Kidney (tissue), 14 donors: Measurements from ENCODE around the gene SYT15. TPM values are rescaled to one million over a fixed set of nuclear protein-coding genes. Genes with fewer than 3 reads are reported as not detected.

Source experiments
- DNase-seq, 5 donors: peaks; one replicate each; pipeline ENCODE4 v3.0.0-alpha.2; 2013 to 2020
- FAIRE-seq: peaks from 2 replicates; lab custom pipeline; 2012; peaks lifted over from hg19 to GRCh38; lab: Jason Lieb, UNC
- H3K27ac ChIP-seq, 2 donors: one replicate each; pipeline ENCODE4 v1.7.0; 2013; ENCODE audit warnings: low read depth in 2 of 2, low read length in 2 of 2, inconsistent platforms in 1 of 2
- H3K27me3 ChIP-seq: one replicate; pipeline ENCODE4 v1.7.1; 2013; ENCODE audit warnings: low read length, inconsistent platforms; ENCODE audit not compliant: control insufficient read depth, insufficient read depth
- H3K36me3 ChIP-seq, 3 donors: one replicate each; pipeline versions ENCODE4 v1.7.0 to v1.7.1; 2013; ENCODE audit warnings: low read length in 3 of 3, control low read depth in 1 of 3, inconsistent platforms in 1 of 3; ENCODE audit not compliant: insufficient read depth in 3 of 3, control insufficient read depth in 2 of 3
- H3K4me1 ChIP-seq, 3 donors: one replicate each; pipeline versions ENCODE4 v1.7.0 to v1.7.1; 2013; ENCODE audit warnings: low read length in 3 of 3, inconsistent platforms in 1 of 3, low read depth in 1 of 3; ENCODE audit not compliant: control insufficient read depth in 2 of 3, insufficient read depth in 2 of 3
- H3K4me3 ChIP-seq, 3 donors: one replicate each; pipeline versions ENCODE4 v1.7.0 to v1.8.1; 2013; ENCODE audit warnings: low read length in 3 of 3, control low read depth in 1 of 3, inconsistent platforms in 1 of 3
- H3K9ac ChIP-seq, 3 donors: one replicate each; pipeline versions ENCODE4 v1.7.0 to v1.7.1; 2013; ENCODE audit warnings: low read length in 3 of 3, control low read depth in 1 of 3, inconsistent platforms in 1 of 3
- H3K9me3 ChIP-seq, 3 donors: one replicate each; pipeline versions ENCODE4 v1.7.0 to v1.7.1; 2013; ENCODE audit warnings: low read length in 3 of 3, control low read depth in 1 of 3, inconsistent platforms in 1 of 3; ENCODE audit not compliant: control insufficient read depth in 2 of 3, insufficient read depth in 1 of 3
- CTCF ChIP-seq: IDR thresholded peaks from 3 replicates; pipeline ENCODE4 v1.5.1; 2012; ENCODE audit warnings: mild to moderate bottlenecking, moderate library complexity, borderline replicate concordance; ENCODE audit not compliant: insufficient read depth; ENCODE audit errors: extremely low read depth
- intact Hi-C: fragments of 100-400 bp; cut with DNase I; formaldehyde crosslinking; loops from one replicate; pipeline ENCODE4 v1.11.1; 2022
- polyA plus RNA-seq: library from polyadenylated mRNA; stranded (reverse); fragments of 350-450 nt; fragmentation: Illumina TruSeq; extraction: RNeasy Lipid Tissue Mini Kit (QIAGEN cat#74804); gene quantifications from one replicate; pipeline ENCODE4 v1.2.3, GENCODE V29; 2014; ENCODE audit warnings: low read depth, low replicate concordance; ENCODE audit not compliant: insufficient read depth
- total RNA-seq: library from RNA; stranded (reverse); fragmentation: NEBNext Ultra II Directional; extraction: Animal tissue kit (Norgen Biotek cat#: 25700); gene quantifications from one replicate; pipeline ENCODE4 v1.2.1, GENCODE V29; 2021
- donor health status: control.
- donor health status: control.
- donor health status: control.
- donor health status: control.
- donor health status: control.
- donor health status: DM: yes; HTN: yes; CAD: no.
- donor health status: Normal renal cell carcinoma (clear cell type).

SYT15 gene
- total and polyA plus RNA-seq, 2 donors from 2014 or later, result 2.1 to 12.7 TPM

- TF ChIP-seq CTCF, result no peak
- Histone ChIP-seq H3K36me3 (no peaks in the 10 kb centered on the region), H3K9ac (no peak overlapping the region), H3K27me3 (no peaks in the 10 kb centered on the region), H3K27ac (no peak overlapping the region), H3K9me3 (no peaks in the 10 kb centered on the region), H3K4me3 (no peak overlapping the region), H3K4me1 (peaks cover 0 to 2% (median 0%) of the 10 kb centered on the region in 3 donors)
- FAIRE-seq (no peak), DNase-seq (peak in 2 of 5 donors; percentile 60 to 63)
- intact Hi-C loops, result no loop called here
Measured at GRCh38 chr10:46552526-46553237, 26.2 kb upstream of the SYT15 start.

- TF ChIP-seq CTCF, result no peak
- no peaks in the 10 kb centered on the region for H3K9me3 ChIP-seq
- no peak overlapping the region for H3K27ac ChIP-seq
- no peaks in the 10 kb centered on the region for H3K27me3 ChIP-seq
- DNase-seq, result peak in 2 of 5 donors; percentile 60 to 81
- intact Hi-C loops, result no loop called here
- no peaks in the 10 kb centered on the region for H3K36me3 ChIP-seq
- no peak for FAIRE-seq
- peaks cover 0 to 2% (median 0%) of the 10 kb centered on the region in 3 donors for H3K4me1 ChIP-seq
- H3K4me3 ChIP-seq, result no peak overlapping the region
- no peak overlapping the region for H3K9ac ChIP-seq
Measured at GRCh38 chr10:46553238-46554049, 25.5 kb upstream of the SYT15 start.

- intact Hi-C loops, result no loop called here
- DNase-seq, result peak in 1 of 5 donors; percentile 30
- peaks cover 0 to 2% (median 0%) of the 10 kb centered on the region in 3 donors for H3K4me1 ChIP-seq
- H3K9me3 ChIP-seq, result no peaks in the 10 kb centered on the region
- H3K27me3 ChIP-seq, result no peaks in the 10 kb centered on the region
- no peak overlapping the region for H3K9ac ChIP-seq
- no peak overlapping the region for H3K27ac ChIP-seq
- no peaks in the 10 kb centered on the region for H3K36me3 ChIP-seq
- no peak overlapping the region for H3K4me3 ChIP-seq
- FAIRE-seq, result no peak
- TF ChIP-seq CTCF, result no peak
Measured at GRCh38 chr10:46554166-46554781, 24.7 kb upstream of the SYT15 start.
